ENCODE measurements around the gene ARID5A. TPM values are rescaled to one million over a fixed set of nuclear protein-coding genes. Genes with fewer than 3 reads are reported as not detected.

Gene ARID5A
- total and polyA plus RNA-seq, 2 donors (not counting 1 experiment from before 2014, with no cell fraction given), result 35.5 to 93.0 TPM

- WGBS (ENCODE audit: insufficient coverage), result 93% methylated on average over 18 of the region's 18 CpGs
- no peak overlapping the region for H3K4me2 ChIP-seq (replicated peaks; ENCODE audit: low read depth, low read length, poor library complexity, severe bottlenecking)
- DNase-seq (peak; percentile 44), ATAC-seq (ENCODE audit: low read depth) (no peak)
- Mint-ChIP-seq H3K27ac (no peak overlapping the region), H3K27me3 (no peaks in the 10 kb centered on the region), H3K4me3 (no peak overlapping the region), H3K9me3 (ENCODE audit: insufficient read depth) (no peaks in the 10 kb centered on the region), H3K4me1 (peaks cover 15% of the 10 kb centered on the region)
- POLR2A ChIA-PET, result no interaction called here
- H2AFZ ChIP-seq (ENCODE audit: insufficient read depth, low read depth, low read length, poor library complexity, severe bottlenecking), result no peak overlapping the region
- H3K27ac ChIP-seq (ENCODE audit: low read length in 2 of 2), result no peak overlapping the region
- TF ChIP-seq CTCF (IDR thresholded peaks at IDR 0.05) (no peak), EZH2 (IDR thresholded peaks at IDR 0.05; ENCODE audit: borderline replicate concordance, insufficient read depth, low read depth, low read length, poor library complexity, severe bottlenecking) (no peak)
- H3K36me3 ChIP-seq (replicated peaks in 1 of 2; ENCODE audit: control extremely low read depth in 1 of 2, control insufficient read depth in 1 of 2, extremely low read depth in 1 of 2, insufficient read depth in 2 of 2, low read length in 1 of 2), result peaks cover 0 to 39% of the 10 kb centered on the region in 2 experiments
- no peaks in the 10 kb centered on the region for H3K79me2 ChIP-seq (ENCODE audit: control insufficient read depth, insufficient read depth, low read length)
- no peaks in the 10 kb centered on the region for H3K27me3 ChIP-seq (replicated peaks in 1 of 4; ENCODE audit: control extremely low read depth in 1 of 4, control insufficient read depth in 3 of 4, insufficient read depth in 4 of 4, low read length in 3 of 4)
- intact Hi-C loops (cut with micrococcal nuclease), result no loop called here
- CTCF ChIA-PET, result interaction anchor here (0.8 to 7.3 kb wide), 5 partner anchors 8 to 230 kb away, joined by 8 to 94 read pairs (median 34); no protein-coding TSS in a partner anchor
- H3K4me1 ChIP-seq (ENCODE audit: control insufficient read depth in 2 of 2, insufficient read depth in 2 of 2, low read length in 2 of 2), result peaks cover 6 to 11% of the 10 kb centered on the region in 2 donors
- H3K9ac ChIP-seq (ENCODE audit: low read length), result no peak overlapping the region
- H4K20me1 ChIP-seq (ENCODE audit: control insufficient read depth, insufficient read depth, low read length, poor library complexity, severe bottlenecking), result peaks cover 2% of the 10 kb centered on the region
- no peak overlapping the region for H3K4me3 ChIP-seq (ENCODE audit: control extremely low read depth in 1 of 5, extremely low read depth in 1 of 5, insufficient read depth in 1 of 5, low read depth in 2 of 5, low read length in 4 of 5)
- H3K9me3 ChIP-seq (ENCODE audit: control extremely low read depth in 1 of 3, control insufficient read depth in 2 of 3, insufficient read depth in 1 of 3, low read length in 2 of 3), result peaks cover 0 to 4% (median 0%) of the 10 kb centered on the region in 3 donors
Measured at GRCh38 chr2:96552315-96553175, 16.0 kb downstream of the ARID5A start.

Data from B cell (primary cell).